Fibroblast of peridontal ligament (primary cell): ENCODE results near the gene AKT1.
A peak's percentile ranks its signal among the peaks of the same experiment; 100 is the strongest.
"Not testable (repeated sequence)": the region's sequence is repeated elsewhere in the genome, so short reads cannot be mapped to it uniquely, and the experiment has no call there.

Experiments used
- DNase-seq: peaks from one replicate; pipeline ENCODE4 v3.0.0-alpha.2; 2010; ENCODE audit errors: extremely low read depth

Gene AKT1

GRCh38 chr14:104753528-104754212 lies 41.9 kb downstream of the AKT1 start:
- no peak for DNase-seq

GRCh38 chr14:104752735-104753527 lies 42.6 kb downstream of the AKT1 start, which contains the start of gene SIVA1:
SIVA1 (plus strand) TSS chr14:104753147; CDS start chr14:104753202, 55 bp downstream.
- DNase-seq = peak; percentile 97

- DNase-seq = no peak
Measured at GRCh38 chr14:104752423-104752734, 43.2 kb downstream of the AKT1 start.

GRCh38 chr14:104751539-104752422 lies 43.8 kb downstream of the AKT1 start:
- no peak for DNase-seq

GRCh38 chr14:104750753-104751057 lies 44.8 kb downstream of the AKT1 start:
- not testable (repeated sequence) for DNase-seq

- DNase-seq = peak; percentile 65
Measured at GRCh38 chr14:104750056-104750752, 45.3 kb downstream of the AKT1 start.

- peak; percentile 69 for DNase-seq
Measured at GRCh38 chr14:104749111-104749649, 46.4 kb downstream of the AKT1 start.

GRCh38 chr14:104747876-104748275 lies 47.7 kb downstream of the AKT1 start:
- DNase-seq = no peak

- DNase-seq = peak; percentile 60
Measured at GRCh38 chr14:104746934-104747481, 48.5 kb downstream of the AKT1 start.

- DNase-seq = no peak
Measured at GRCh38 chr14:104746071-104746545, 49.4 kb downstream of the AKT1 start.

GRCh38 chr14:104745431-104745830 lies 50.1 kb downstream of the AKT1 start:
- no peak for DNase-seq

- no peak for DNase-seq
Measured at GRCh38 chr14:104744484-104744883, 51.1 kb downstream of the AKT1 start.

GRCh38 chr14:104743461-104744380 lies 51.8 kb downstream of the AKT1 start:
- DNase-seq = no peak

- no peak for DNase-seq
Measured at GRCh38 chr14:104742586-104743455, 52.7 kb downstream of the AKT1 start.

GRCh38 chr14:104741803-104742251 lies 53.7 kb downstream of the AKT1 start:
- DNase-seq = no peak

- no peak for DNase-seq
Measured at GRCh38 chr14:104741108-104741802, 54.3 kb downstream of the AKT1 start.

- DNase-seq = no peak
Measured at GRCh38 chr14:104739546-104740516, 55.7 kb downstream of the AKT1 start.
